ENCODE data around the gene MINDY3.

MINDY3 gene

GRCh38 chr10:15744217-15744865 lies 116.0 kb downstream of the MINDY3 start:
- no peaks in the 10 kb centered on the region for H4K20me1 ChIP-seq (ENCODE audit: insufficient read depth, low read length)
- no peaks in the 10 kb centered on the region for H3K79me2 ChIP-seq (ENCODE audit: insufficient read depth, low read length)
- DNase-seq (peak; percentile 56), ATAC-seq (ENCODE audit: insufficient read depth, low read depth) (peak; percentile 76; the same call in 2 of the 3 replicates)
- H3K27ac ChIP-seq (ENCODE audit: low read length) = no peak overlapping the region
- no peak overlapping the region for H2AFZ ChIP-seq (ENCODE audit: low read depth, low read length)
- no peaks in the 10 kb centered on the region for H3K9me3 ChIP-seq (ENCODE audit: insufficient read depth, low read length, severe bottlenecking)
- TF ChIP-seq CTCF (IDR thresholded peaks at IDR 0.05; ENCODE audit: borderline replicate concordance, extremely low read depth, low read length, poor library complexity, severe bottlenecking) (peak; percentile 80), EZH2 (IDR thresholded peaks at IDR 0.05; ENCODE audit: borderline replicate concordance, low read depth, low read length, severe bottlenecking) (no peak)
- H3K9ac ChIP-seq (ENCODE audit: low read depth, low read length) = no peak overlapping the region
- no peak overlapping the region for H3K4me2 ChIP-seq (ENCODE audit: insufficient read depth, low read length)
- no peaks in the 10 kb centered on the region for H3K27me3 ChIP-seq (ENCODE audit: insufficient read depth, low read length, poor library complexity)
- no peaks in the 10 kb centered on the region for H3K36me3 ChIP-seq (ENCODE audit: insufficient read depth, low read length)
- no peaks in the 10 kb centered on the region for H3K4me1 ChIP-seq (ENCODE audit: insufficient read depth, low read length)
- H3K4me3 ChIP-seq (ENCODE audit: low read depth in 1 of 2, low read length in 2 of 2) = no peak overlapping the region

DNA sequence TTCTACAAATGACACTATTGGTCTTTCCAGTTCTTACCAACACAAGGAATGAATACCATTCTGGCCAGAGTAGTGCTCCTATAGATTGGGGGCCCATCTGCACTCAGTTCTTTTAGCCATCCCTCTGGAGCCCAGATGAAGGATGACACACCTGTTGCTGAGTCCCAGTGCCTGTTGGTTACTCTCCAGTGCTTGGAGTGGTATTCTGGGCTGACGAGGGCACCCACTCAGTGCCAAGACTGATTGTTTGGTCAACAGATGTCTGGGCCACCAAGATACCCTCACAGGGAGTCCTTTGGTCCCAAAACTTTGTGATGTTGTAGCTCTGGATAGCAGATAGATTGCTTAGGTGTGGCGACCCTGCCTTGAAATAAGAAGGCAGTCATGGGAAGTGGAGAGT lies 116.9 kb downstream of the MINDY3 start:
- Histone ChIP-seq H2AFZ (ENCODE audit: low read depth, low read length) (no peak overlapping the region), H3K27ac (ENCODE audit: low read length) (no peak overlapping the region), H3K79me2 (ENCODE audit: insufficient read depth, low read length) (no peaks in the 10 kb centered on the region), H3K4me3 (ENCODE audit: low read depth in 1 of 2, low read length in 2 of 2) (no peak overlapping the region), H3K4me2 (ENCODE audit: insufficient read depth, low read length) (no peak overlapping the region), H3K4me1 (ENCODE audit: insufficient read depth, low read length) (no peaks in the 10 kb centered on the region), H3K27me3 (ENCODE audit: insufficient read depth, low read length, poor library complexity) (no peaks in the 10 kb centered on the region), H3K36me3 (ENCODE audit: insufficient read depth, low read length) (no peaks in the 10 kb centered on the region), H3K9me3 (ENCODE audit: insufficient read depth, low read length, severe bottlenecking) (no peaks in the 10 kb centered on the region), H3K9ac (ENCODE audit: low read depth, low read length) (no peak overlapping the region), H4K20me1 (ENCODE audit: insufficient read depth, low read length) (no peaks in the 10 kb centered on the region)
- ATAC-seq (ENCODE audit: insufficient read depth, low read depth) = no peak
- TF ChIP-seq CTCF (IDR thresholded peaks at IDR 0.05; ENCODE audit: borderline replicate concordance, extremely low read depth, low read length, poor library complexity, severe bottlenecking) (no peak), EZH2 (IDR thresholded peaks at IDR 0.05; ENCODE audit: borderline replicate concordance, low read depth, low read length, severe bottlenecking) (no peak)
- DNase-seq = no peak

- H3K4me2 ChIP-seq (ENCODE audit: insufficient read depth, low read length) = no peak overlapping the region
- DNase-seq = no peak
- no peak overlapping the region for H3K4me3 ChIP-seq (ENCODE audit: low read depth in 1 of 2, low read length in 2 of 2)
- no peak overlapping the region for H3K9ac ChIP-seq (ENCODE audit: low read depth, low read length)
- H4K20me1 ChIP-seq (ENCODE audit: insufficient read depth, low read length) = no peaks in the 10 kb centered on the region
- no peak overlapping the region for H3K27ac ChIP-seq (ENCODE audit: low read length)
- no peaks in the 10 kb centered on the region for H3K4me1 ChIP-seq (ENCODE audit: insufficient read depth, low read length)
- H3K27me3 ChIP-seq (ENCODE audit: insufficient read depth, low read length, poor library complexity) = no peaks in the 10 kb centered on the region
- H2AFZ ChIP-seq (ENCODE audit: low read depth, low read length) = no peak overlapping the region
- no peaks in the 10 kb centered on the region for H3K79me2 ChIP-seq (ENCODE audit: insufficient read depth, low read length)
- no peaks in the 10 kb centered on the region for H3K9me3 ChIP-seq (ENCODE audit: insufficient read depth, low read length, severe bottlenecking)
- H3K36me3 ChIP-seq (ENCODE audit: insufficient read depth, low read length) = no peaks in the 10 kb centered on the region
- TF ChIP-seq CTCF (IDR thresholded peaks at IDR 0.05; ENCODE audit: borderline replicate concordance, extremely low read depth, low read length, poor library complexity, severe bottlenecking) (no peak), EZH2 (IDR thresholded peaks at IDR 0.05; ENCODE audit: borderline replicate concordance, low read depth, low read length, severe bottlenecking) (no peak)
- no peak for ATAC-seq (ENCODE audit: insufficient read depth, low read depth)
Measured at GRCh38 chr10:15742836-15743235, 117.5 kb downstream of the MINDY3 start.
